ENCODE measurements around the gene TNFRSF8. TPM values are rescaled to one million over a fixed set of nuclear protein-coding genes. Genes with fewer than 3 reads are reported as not detected.

TNFRSF8 gene
- total RNA-seq, 1 experiment from 2014 or later, result 2.9 TPM

GRCh38 chr1:12128120-12128519 lies 65.0 kb downstream of the TNFRSF8 start:
- H3K79me2 ChIP-seq (ENCODE audit: insufficient read depth, low read length), result no peaks in the 10 kb centered on the region
- H2BK15ac ChIP-seq (ENCODE audit: low read depth, low read length), result no peak overlapping the region
- DNase-seq, result no peak
- no peak overlapping the region for H2BK20ac ChIP-seq (ENCODE audit: low read depth, low read length, poor library complexity, severe bottlenecking)
- no peak overlapping the region for H2BK12ac ChIP-seq (ENCODE audit: insufficient read length, low read depth, low read length)
- no peak overlapping the region; the same call in 1 of the 2 replicates for H3K14ac ChIP-seq (ENCODE audit: insufficient read depth, low read length)
- no peaks in the 10 kb centered on the region for H3K36me3 Mint-ChIP-seq (ENCODE audit: insufficient read depth in 1 of 3, low read depth in 3 of 3)
- H3K4me1 Mint-ChIP-seq, result no peaks in the 10 kb centered on the region
- no peaks in the 10 kb centered on the region for H3K9me3 Mint-ChIP-seq
- no peak overlapping the region for H3T11ph ChIP-seq (ENCODE audit: low read length)
- no CpG with 5 or more reads among the region's 15 CpGs for WGBS (ENCODE audit: extremely low coverage, insufficient read length, low lambda C conversion rate)
- H4K8ac ChIP-seq (replicated peaks; ENCODE audit: insufficient read length, low read depth, low read length), result no peak overlapping the region
- H3K23me2 ChIP-seq (ENCODE audit: insufficient read length, low read depth, low read length, poor library complexity, severe bottlenecking), result no peaks in the 10 kb centered on the region
- TF ChIP-seq CTCF (conservative IDR thresholded peaks at IDR 0.05), result no peak
- H2BK120ac ChIP-seq (ENCODE audit: low read depth, low read length, poor library complexity, severe bottlenecking), result no peak overlapping the region
- no peaks in the 10 kb centered on the region for H3K9me3 ChIP-seq (ENCODE audit: control insufficient read depth, low read depth, low read length)
- no peaks in the 10 kb centered on the region for H3K4me1 ChIP-seq (ENCODE audit: insufficient read depth, low read length)
- H3K18ac ChIP-seq (ENCODE audit: insufficient read length, low read depth, low read length), result no peak overlapping the region
- H3K27me3 ChIP-seq (ENCODE audit: insufficient read depth, low read length), result no peaks in the 10 kb centered on the region
- no peak overlapping the region for H3K23ac ChIP-seq (ENCODE audit: insufficient read length, low read depth, low read length)
- H3K4me2 ChIP-seq (ENCODE audit: insufficient read depth, insufficient read length, low read length), result no peak overlapping the region
- no peak overlapping the region for H3K9ac ChIP-seq (ENCODE audit: extremely low read depth, insufficient read length, low read length)
- H2AFZ ChIP-seq (ENCODE audit: low read length), result no peak overlapping the region
- no peak overlapping the region for H4K5ac ChIP-seq (ENCODE audit: insufficient read length, low read depth, low read length)
- no peak overlapping the region for H3K4ac ChIP-seq (ENCODE audit: low read depth, low read length)
- no peaks in the 10 kb centered on the region; the same call in 1 of the 2 replicates for H3K27me3 Mint-ChIP-seq (ENCODE audit: low read depth)
- no peaks in the 10 kb centered on the region for H3K79me1 ChIP-seq (ENCODE audit: insufficient read depth, low read depth, low read length, poor library complexity, severe bottlenecking)
- no peak overlapping the region for H3K56ac ChIP-seq (ENCODE audit: insufficient read length, low read depth, low read length)
- H2BK5ac ChIP-seq (ENCODE audit: insufficient read length, low read length), result no peak overlapping the region
- no peak overlapping the region; a peak in 1 of 7 replicates for H3K27ac Mint-ChIP-seq
- no peak overlapping the region for H3K4me3 Mint-ChIP-seq
- no peak overlapping the region for H3K27ac ChIP-seq (ENCODE audit: insufficient read length, low read depth, low read length)
- no peak overlapping the region for H4K91ac ChIP-seq (ENCODE audit: insufficient read length, low read depth, low read length)
- no peaks in the 10 kb centered on the region for H4K20me1 ChIP-seq (ENCODE audit: control insufficient read depth, insufficient read depth, insufficient read length)
- no peak overlapping the region for H2AK5ac ChIP-seq (ENCODE audit: insufficient read length, low read length)
